ENCODE results near the gene ESPL1. TPM values are rescaled to one million over a fixed set of nuclear protein-coding genes. Genes with fewer than 3 reads are reported as not detected.

The ESPL1 gene
- total and polyA plus RNA-seq, 2 of the 8 experiments (the other 6 are each of a cell fraction or from before 2014, with no cell fraction given), result 31.8 to 52.7 TPM

- Histone ChIP-seq H2AK5ac (ENCODE audit: low read depth, low read length) (peak overlapping the region; percentile 91; the same call in 1 of the 2 replicates), H4K5ac (ENCODE audit: insufficient read length, low read depth, low read length) (peak overlapping the region; percentile 49), H3K4me2 (ENCODE audit: insufficient read depth in 1 of 2, low read depth in 2 of 2, low read length in 2 of 2) (peak overlapping the region; percentile 99 to 100), H3K27ac (ENCODE audit: low read depth, low read length) (no peak overlapping the region), H3K4me1 (replicated peaks in 1 of 4; ENCODE audit: control insufficient read depth in 3 of 4, insufficient read depth in 4 of 4, low read length in 3 of 4) (peaks cover 32 to 57% (median 42%) of the 10 kb centered on the region in 4 experiments), H3K23me2 (ENCODE audit: low read depth, low read length) (peaks cover 27% of the 10 kb centered on the region), H2BK5ac (ENCODE audit: low read depth, low read length) (peak overlapping the region; percentile 77; the same call in 1 of the 2 replicates), H3K4me3 (ENCODE audit: extremely low read depth in 1 of 4, insufficient read depth in 2 of 4, low read depth in 3 of 4, low read length in 4 of 4) (peak overlapping the region in 1 of 4 experiments; percentile 89; a peak in 2 of 8 replicates), H4K20me1 (replicated peaks in 1 of 2; ENCODE audit: control insufficient read depth in 1 of 2, insufficient read depth in 2 of 2, low read length in 2 of 2) (peaks cover 0 to 3% of the 10 kb centered on the region in 2 experiments), H2BK15ac (ENCODE audit: low read length) (peak overlapping the region; percentile 48; the same call in 1 of the 2 replicates), H3K9ac (replicated peaks in 1 of 4; ENCODE audit: extremely low read depth in 1 of 4, low read depth in 3 of 4, low read length in 3 of 4) (peak overlapping the region in 1 of 4 experiments; percentile 43; a peak in 1 of 7 replicates), H3K56ac (replicated peaks; ENCODE audit: insufficient read length, low read depth, low read length) (no peak overlapping the region), H3K27me3 (replicated peaks in 1 of 4; ENCODE audit: control insufficient read depth in 3 of 4, extremely low read depth in 1 of 4, insufficient read depth in 3 of 4, low read length in 3 of 4) (peaks cover 0 to 3% (median 0%) of the 10 kb centered on the region in 4 experiments; a peak in 1 of 7 replicates), H3K9me3 (ENCODE audit: insufficient read depth in 2 of 2, low read depth in 1 of 2, low read length in 1 of 2) (no peaks in the 10 kb centered on the region), H4K91ac (replicated peaks; ENCODE audit: insufficient read length, low read length) (peak overlapping the region; percentile 91), H2AFZ (ENCODE audit: low read length) (no peak overlapping the region), H3K14ac (ENCODE audit: insufficient read length) (no peak overlapping the region), H2BK120ac (replicated peaks; ENCODE audit: low read depth, low read length) (peak overlapping the region; percentile 58), H3K79me1 (ENCODE audit: low read depth, low read length) (peaks cover 6% of the 10 kb centered on the region), H3K4ac (replicated peaks; ENCODE audit: insufficient read length, low read depth, low read length) (peak overlapping the region; percentile 4), H4K8ac (ENCODE audit: extremely low read depth, insufficient read depth, low read length) (no peak overlapping the region), H2BK20ac (ENCODE audit: low read length) (peak overlapping the region; percentile 67; the same call in 1 of the 2 replicates), H3K36me3 (ENCODE audit: control insufficient read depth in 2 of 4, insufficient read depth in 4 of 4, low read length in 3 of 4) (no peaks in the 10 kb centered on the region; a peak in 1 of 8 replicates), H2BK12ac (ENCODE audit: low read depth, low read length) (peak overlapping the region; percentile 88; the same call in 1 of the 2 replicates), H3K79me2 (ENCODE audit: control insufficient read depth in 1 of 2, insufficient read depth in 2 of 2, low read length in 2 of 2) (peaks cover 4 to 18% of the 10 kb centered on the region in 2 experiments; a peak in 3 of 4 replicates), H3K23ac (ENCODE audit: insufficient read length) (no peak overlapping the region), H3K18ac (ENCODE audit: extremely low read depth, low read length) (peak overlapping the region; percentile 95)
- no peak for DNase-seq (ENCODE audit: low read depth in 1 of 2, low spot score in 2 of 2)
- ChIA-PET CTCF (ENCODE audit: partially characterized antibody) (interaction anchor here (0.7 to 22.3 kb wide), 4 partner anchors 9 to 165 kb away, joined by 4 to 654 read pairs (median 273); partner anchors contain the start of genes ESPL1 and RARG), POLR2A (ENCODE audit: partially characterized antibody) (interaction anchor here (0.9 to 13.6 kb wide), 11 partner anchors 3 to 99 kb away, joined by 3 to 151 read pairs (median 4); partner anchors contain the start of genes AAAS, CSAD, PFDN5 and RARG)
- 32% methylated on average over 4 of the region's 4 CpGs; no CpG with 5 or more reads in 1 of the 2 experiments for WGBS, 2 experiments (ENCODE audit: extremely low coverage in 1 of 2, insufficient coverage in 1 of 2, insufficient read length in 1 of 2, insufficient replicate concordance in 2 of 2, low coverage in 1 of 2, low lambda C conversion rate in 2 of 2, missing lambda C conversion rate in 1 of 2)
- no peak for FAIRE-seq
- no peak for TF ChIP-seq EP300 (IDR thresholded peaks at IDR 0.05; ENCODE audit: borderline replicate concordance in 1 of 2, low read depth in 2 of 2, low read length in 2 of 2)
- TF ChIP-seq, protein P1, sequence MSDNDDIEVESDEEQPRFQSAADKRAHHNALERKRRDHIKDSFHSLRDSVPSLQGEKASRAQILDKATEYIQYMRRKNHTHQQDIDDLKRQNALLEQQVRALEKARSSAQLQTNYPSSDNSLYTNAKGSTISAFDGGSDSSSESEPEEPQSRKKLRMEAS (IDR thresholded peaks at IDR 0.05), result peak; percentile 41; the same call in 1 of the 2 replicates
- TF ChIP-seq RAD21 (IDR thresholded peaks at IDR 0.05 in 1 of 2, conservative IDR thresholded peaks at IDR 0.05 in 1 of 2; ENCODE audit: low read depth in 2 of 2, low read length in 2 of 2), result no peak
- no peak for TF ChIP-seq TAF1 (IDR thresholded peaks at IDR 0.05; ENCODE audit: low read depth, low read length)
- peak; percentile 66 for TF ChIP-seq E2F6 (IDR thresholded peaks at IDR 0.05)
- TF ChIP-seq, protein P2, sequence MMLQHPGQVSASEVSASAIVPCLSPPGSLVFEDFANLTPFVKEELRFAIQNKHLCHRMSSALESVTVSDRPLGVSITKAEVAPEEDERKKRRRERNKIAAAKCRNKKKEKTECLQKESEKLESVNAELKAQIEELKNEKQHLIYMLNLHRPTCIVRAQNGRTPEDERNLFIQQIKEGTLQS (IDR thresholded peaks at IDR 0.05; ENCODE audit: insufficient read depth, low read depth, low read length), result no peak
- TF ChIP-seq PHF8 (conservative IDR thresholded peaks at IDR 0.05; ENCODE audit: low read depth, low read length), result no peak
- TF ChIP-seq CTBP2 (IDR thresholded peaks at IDR 0.05; ENCODE audit: borderline replicate concordance, insufficient read depth, insufficient read length, low read length), result no peak
- TF ChIP-seq KDM5A (IDR thresholded peaks at IDR 0.05; ENCODE audit: low read length), result no peak
These were observed 45.3 kb upstream of the ESPL1 start for GRCh38 chr12:53222806-53223261.
